Right lobe of liver (tissue), 4 donors: ENCODE results near the gene LPAR2.

Source experiments
- POLR2A ChIP-seq: fragments of 450-650 bp; IDR thresholded peaks from one replicate; pipeline ENCODE4 v1.6.1; 2017; ENCODE audit warnings: antibody characterized with exemption, mild to moderate bottlenecking
- TF ChIP-seq, protein P1 (sequence below), 4 donors: fragments of 200-600 bp in 3 of 4; fragments of 450-650 bp in 1 of 4; IDR thresholded peaks; one replicate each; pipeline versions ENCODE4 v1.5.1 to v1.8.0; 2016 to 2022; ENCODE audit warnings: antibody characterized with exemption in 4 of 4, mild to moderate bottlenecking in 2 of 4
- donor health status: DM: no; HTN: no; CAD: no.
- donor health status: DM: no; HTN: no; CAD: no.
- donor health status: DM: no; HTN: yes; CAD: no.

DNA sequence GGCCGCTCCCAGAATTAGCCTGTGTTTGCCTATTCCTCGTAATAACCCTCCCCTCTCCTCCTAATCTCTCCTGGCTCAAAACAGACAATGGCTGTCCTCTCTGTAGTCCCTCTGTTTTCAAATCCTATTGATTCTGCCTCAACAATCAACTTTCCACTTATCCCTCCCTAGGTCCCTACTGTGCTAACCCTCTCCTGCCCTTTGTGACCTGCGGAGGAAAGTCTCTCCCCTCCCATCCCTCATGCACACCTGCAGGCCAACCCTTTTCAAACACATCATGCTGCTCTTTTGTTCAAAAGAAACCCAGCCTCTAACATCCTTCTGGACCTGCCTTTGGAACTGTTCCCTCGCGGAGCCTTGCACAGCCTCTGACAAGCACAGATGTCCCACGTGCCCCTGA is 52.6 kb downstream of the LPAR2 start:
- TF ChIP-seq, protein P1, sequence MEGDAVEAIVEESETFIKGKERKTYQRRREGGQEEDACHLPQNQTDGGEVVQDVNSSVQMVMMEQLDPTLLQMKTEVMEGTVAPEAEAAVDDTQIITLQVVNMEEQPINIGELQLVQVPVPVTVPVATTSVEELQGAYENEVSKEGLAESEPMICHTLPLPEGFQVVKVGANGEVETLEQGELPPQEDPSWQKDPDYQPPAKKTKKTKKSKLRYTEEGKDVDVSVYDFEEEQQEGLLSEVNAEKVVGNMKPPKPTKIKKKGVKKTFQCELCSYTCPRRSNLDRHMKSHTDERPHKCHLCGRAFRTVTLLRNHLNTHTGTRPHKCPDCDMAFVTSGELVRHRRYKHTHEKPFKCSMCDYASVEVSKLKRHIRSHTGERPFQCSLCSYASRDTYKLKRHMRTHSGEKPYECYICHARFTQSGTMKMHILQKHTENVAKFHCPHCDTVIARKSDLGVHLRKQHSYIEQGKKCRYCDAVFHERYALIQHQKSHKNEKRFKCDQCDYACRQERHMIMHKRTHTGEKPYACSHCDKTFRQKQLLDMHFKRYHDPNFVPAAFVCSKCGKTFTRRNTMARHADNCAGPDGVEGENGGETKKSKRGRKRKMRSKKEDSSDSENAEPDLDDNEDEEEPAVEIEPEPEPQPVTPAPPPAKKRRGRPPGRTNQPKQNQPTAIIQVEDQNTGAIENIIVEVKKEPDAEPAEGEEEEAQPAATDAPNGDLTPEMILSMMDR (IDR thresholded peaks at IDR 0.05), result no peak
- no peak for TF ChIP-seq POLR2A
